ENCODE measurements around the gene ANKRD40CL. TPM values are rescaled to one million over a fixed set of nuclear protein-coding genes. Genes with fewer than 3 reads are reported as not detected.
A peak's percentile ranks its signal among the peaks of the same experiment; 100 is the strongest.

The ANKRD40CL gene
- total RNA-seq, 1 experiment from 2014 or later, result not detected

- Histone ChIP-seq H4K91ac (ENCODE audit: insufficient read length, low read depth, low read length) (no peak overlapping the region), H2BK12ac (ENCODE audit: insufficient read length, low read depth, low read length) (no peak overlapping the region), H4K5ac (ENCODE audit: insufficient read length, low read depth, low read length) (no peak overlapping the region), H3K9me3 (ENCODE audit: control insufficient read depth, low read depth, low read length) (no peaks in the 10 kb centered on the region), H3K14ac (ENCODE audit: insufficient read depth, low read length) (no peak overlapping the region), H3K4me1 (ENCODE audit: insufficient read depth, low read length) (no peaks in the 10 kb centered on the region), H3K18ac (ENCODE audit: insufficient read length, low read depth, low read length) (no peak overlapping the region), H3T11ph (ENCODE audit: low read length) (no peak overlapping the region), H3K79me2 (ENCODE audit: insufficient read depth, low read length) (no peaks in the 10 kb centered on the region), H3K56ac (ENCODE audit: insufficient read length, low read depth, low read length) (no peak overlapping the region), H3K4ac (ENCODE audit: low read depth, low read length) (no peak overlapping the region), H2BK15ac (ENCODE audit: low read depth, low read length) (no peak overlapping the region), H3K27ac (ENCODE audit: insufficient read length, low read depth, low read length) (no peak overlapping the region), H4K8ac (replicated peaks; ENCODE audit: insufficient read length, low read depth, low read length) (no peak overlapping the region), H3K79me1 (ENCODE audit: insufficient read depth, low read depth, low read length, poor library complexity, severe bottlenecking) (no peaks in the 10 kb centered on the region), H3K23me2 (ENCODE audit: insufficient read length, low read depth, low read length, poor library complexity, severe bottlenecking) (no peaks in the 10 kb centered on the region), H3K4me2 (ENCODE audit: insufficient read depth, insufficient read length, low read length) (no peak overlapping the region), H3K27me3 (ENCODE audit: insufficient read depth, low read length) (no peaks in the 10 kb centered on the region), H2AK5ac (ENCODE audit: insufficient read length, low read length) (no peak overlapping the region), H2AFZ (ENCODE audit: low read length) (peak overlapping the region; percentile 9), H2BK5ac (ENCODE audit: insufficient read length, low read length) (no peak overlapping the region), H2BK20ac (ENCODE audit: low read depth, low read length, poor library complexity, severe bottlenecking) (no peak overlapping the region), H3K23ac (ENCODE audit: insufficient read length, low read depth, low read length) (no peak overlapping the region), H2BK120ac (ENCODE audit: low read depth, low read length, poor library complexity, severe bottlenecking) (no peak overlapping the region), H4K20me1 (ENCODE audit: control insufficient read depth, insufficient read depth, insufficient read length) (no peaks in the 10 kb centered on the region), H3K9ac (ENCODE audit: extremely low read depth, insufficient read length, low read length) (no peak overlapping the region)
- Mint-ChIP-seq H3K9me3 (no peaks in the 10 kb centered on the region; a peak in 1 of 5 replicates), H3K4me3 (no peak overlapping the region), H3K27me3 (ENCODE audit: low read depth) (no peaks in the 10 kb centered on the region; the same call in none of the 2 replicates), H3K4me1 (peaks cover 16 to 23% of the 10 kb centered on the region in 2 experiments), H3K27ac (peak overlapping the region in 1 of 3 experiments; percentile 85; a peak in 2 of 7 replicates), H3K36me3 (ENCODE audit: insufficient read depth in 1 of 3, low read depth in 3 of 3) (no peaks in the 10 kb centered on the region; a peak in 1 of 7 replicates)
- TF ChIP-seq CTCF (conservative IDR thresholded peaks at IDR 0.05), result no peak
- DNase-seq, result no peak
- no CpG with 5 or more reads among the region's 12 CpGs for WGBS (ENCODE audit: extremely low coverage, insufficient read length, low lambda C conversion rate)
Observed at GRCh38 chr17:50802609-50803571, 35.6 kb upstream of the ANKRD40CL start.

Data from H9 (cell line).